Neuron (in vitro differentiated cells): ENCODE results near the gene TJP1.
"Not testable (repeated sequence)": the region's sequence is repeated elsewhere in the genome, so short reads cannot be mapped to it uniquely, and the experiment has no call there.

ENCODE experiments used
- H2AFZ ChIP-seq: one replicate; pipeline ENCODE4 v1.6.1; 2013; ENCODE audit warnings: low read depth, mild to moderate bottlenecking, inconsistent platforms, low read length, moderate library complexity
- H3K27me3 ChIP-seq: one replicate; pipeline ENCODE4 v1.6.1; 2013; ENCODE audit warnings: low read length; ENCODE audit not compliant: insufficient read depth
- H3K36me3 ChIP-seq: one replicate; pipeline ENCODE4 v1.6.1; 2013; ENCODE audit warnings: low read length; ENCODE audit not compliant: insufficient read depth
- H3K4me1 ChIP-seq: one replicate; pipeline ENCODE4 v1.6.1; 2013; ENCODE audit warnings: low read length; ENCODE audit not compliant: insufficient read depth
- H3K4me3 ChIP-seq: 2 replicates; pipeline ENCODE4 v1.5.1; 2013; ENCODE audit warnings: mild to moderate bottlenecking, low read length, moderate library complexity
- H3K9me3 ChIP-seq: one replicate; pipeline ENCODE4 v1.6.1; 2013; ENCODE audit warnings: low read length

Gene TJP1

DNA sequence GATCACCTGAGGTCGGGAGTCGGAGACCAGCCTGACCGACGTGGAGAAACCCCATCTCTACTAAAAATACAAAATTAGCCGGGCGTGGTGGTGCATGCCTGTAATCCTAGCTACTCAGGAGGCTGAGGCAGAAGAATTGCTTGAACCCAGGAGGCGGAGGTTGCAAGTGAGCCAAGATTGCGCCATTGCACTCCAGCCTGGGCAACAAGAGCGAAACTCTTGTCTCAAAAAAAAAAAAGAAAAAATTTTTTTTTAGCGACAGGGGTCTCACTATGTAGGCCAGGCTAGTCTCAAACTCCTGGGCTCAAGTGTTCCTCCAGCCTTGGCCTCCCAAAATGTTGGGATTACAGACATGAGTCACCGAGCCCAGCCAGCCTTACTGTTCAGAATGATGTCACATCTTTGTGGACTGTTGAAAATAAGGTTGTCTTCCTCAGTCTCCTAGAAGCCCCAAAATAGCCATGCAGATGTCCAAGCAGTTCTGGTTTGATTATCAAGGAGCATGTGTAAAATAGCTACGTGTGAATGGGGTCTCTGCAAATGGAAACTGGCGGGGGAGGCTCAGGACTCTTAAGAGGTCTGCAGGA lies 145.8 kb downstream of the TJP1 start:
- H2AFZ ChIP-seq, H3K4me1 ChIP-seq, H3K36me3 ChIP-seq, H3K4me3 ChIP-seq, H3K9me3 ChIP-seq: not testable (repeated sequence)
- H3K27me3 ChIP-seq, result peaks cover 23% of the 10 kb centered on the region

DNA sequence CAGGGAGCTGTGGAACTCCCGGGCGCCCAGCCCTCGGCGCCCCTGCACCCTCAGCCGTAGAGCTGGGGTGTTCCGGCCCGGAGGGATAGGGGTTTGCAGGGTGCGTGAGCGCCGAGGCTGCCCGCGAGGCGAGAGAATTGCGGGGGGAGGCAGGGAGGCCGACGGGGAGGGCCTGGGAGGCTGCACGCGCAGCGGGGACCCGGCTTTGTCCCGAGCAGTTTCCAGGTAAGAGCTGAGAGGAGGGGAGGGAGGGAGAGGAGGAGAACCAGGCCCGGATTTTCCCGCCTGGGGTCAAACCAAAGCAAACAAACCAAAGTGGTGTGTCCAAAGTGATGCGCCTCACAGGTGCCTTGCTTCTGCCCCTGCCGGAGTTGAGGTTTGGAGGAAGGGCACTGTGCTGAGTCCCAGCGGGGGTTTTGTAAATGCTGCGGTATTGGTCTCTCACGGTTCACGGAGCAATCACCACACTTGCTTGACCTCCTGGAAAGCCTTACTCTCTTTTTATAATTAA lies 146.4 kb downstream of the TJP1 start:
- Histone ChIP-seq H3K27me3 (peaks cover 23% of the 10 kb centered on the region), H3K4me3 (no peak overlapping the region), H2AFZ (no peak overlapping the region), H3K36me3 (no peaks in the 10 kb centered on the region), H3K4me1 (peaks cover 5% of the 10 kb centered on the region), H3K9me3 (no peaks in the 10 kb centered on the region)

DNA sequence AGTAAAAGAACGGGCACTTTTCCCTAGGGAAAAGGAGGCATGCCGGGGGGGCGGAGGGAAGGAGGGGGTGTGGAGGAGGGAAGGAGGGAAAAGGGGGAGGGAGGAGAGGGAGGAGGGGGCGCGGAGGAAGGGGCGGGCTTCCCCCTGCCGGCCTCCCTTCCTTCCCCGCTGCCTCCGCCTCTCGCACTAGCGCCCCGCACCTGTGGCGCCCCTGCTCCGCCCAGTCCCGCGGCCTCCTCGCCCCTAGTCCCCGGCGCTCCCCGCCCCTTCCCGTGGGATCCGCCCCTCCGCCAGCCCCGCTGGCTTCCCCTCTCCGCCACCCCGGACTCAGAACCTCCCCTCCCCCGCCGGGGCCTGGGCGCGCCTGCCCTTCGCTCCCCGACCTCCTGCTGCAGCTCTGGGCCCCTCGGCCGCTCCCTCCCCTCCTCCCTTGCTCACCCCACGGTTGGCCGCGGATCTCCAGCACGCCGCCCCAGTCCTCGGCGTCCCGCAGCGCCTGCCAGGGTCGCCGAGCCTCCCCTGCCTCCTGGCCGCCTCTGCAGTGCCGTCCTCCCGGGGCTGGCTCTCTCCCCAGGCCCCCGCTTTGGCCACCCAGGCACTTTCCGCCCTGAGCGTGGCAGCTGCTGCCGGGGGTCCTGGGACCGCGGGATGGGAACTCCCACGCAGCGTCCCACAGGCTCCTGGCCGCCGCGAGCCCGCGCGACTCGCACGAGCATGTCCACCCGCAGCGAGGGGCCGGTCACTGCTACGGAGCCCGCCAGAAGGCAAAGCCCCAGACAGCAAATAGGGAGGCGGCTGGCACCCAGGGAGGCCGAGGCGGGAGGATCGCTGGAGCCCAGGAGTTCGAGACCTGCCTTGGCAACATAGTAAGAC lies 147.4 kb downstream of the TJP1 start:
- Histone ChIP-seq H2AFZ (peak overlapping the region; percentile 48), H3K9me3 (no peaks in the 10 kb centered on the region), H3K4me3 (peak overlapping the region; percentile 44), H3K4me1 (peaks cover 5% of the 10 kb centered on the region), H3K36me3 (no peaks in the 10 kb centered on the region), H3K27me3 (peaks cover 23% of the 10 kb centered on the region)

- peaks cover 23% of the 10 kb centered on the region for H3K27me3 ChIP-seq
- H3K9me3 ChIP-seq, result no peaks in the 10 kb centered on the region
- H3K4me1 ChIP-seq, result peaks cover 5% of the 10 kb centered on the region
- no peaks in the 10 kb centered on the region for H3K36me3 ChIP-seq
- H2AFZ ChIP-seq, result no peak overlapping the region
- no peak overlapping the region for H3K4me3 ChIP-seq
Observed at GRCh38 chr15:29672923-29673809, 149.1 kb downstream of the TJP1 start.

DNA sequence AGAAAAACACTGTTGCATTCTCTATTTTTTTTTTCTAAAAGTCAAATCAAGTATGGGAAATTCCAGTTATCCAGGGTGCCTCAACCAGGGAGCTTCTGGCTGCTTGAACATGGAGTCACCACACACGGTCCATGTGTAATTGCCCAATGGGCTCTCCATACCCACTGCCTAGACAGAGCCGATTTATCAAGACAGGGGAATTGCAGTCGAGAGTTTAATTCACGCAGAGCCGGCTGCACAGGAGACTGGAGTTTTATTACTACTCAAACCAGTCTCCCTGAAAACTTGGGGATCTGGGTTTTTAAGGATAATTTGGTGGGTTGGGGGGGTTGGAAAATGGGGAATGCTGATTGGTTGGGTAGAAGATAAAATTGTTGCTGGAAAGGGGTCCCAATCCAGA lies 149.8 kb downstream of the TJP1 start:
- Histone ChIP-seq H3K9me3 (no peaks in the 10 kb centered on the region), H2AFZ (no peak overlapping the region), H3K4me3 (no peak overlapping the region), H3K4me1 (peaks cover 5% of the 10 kb centered on the region), H3K36me3 (no peaks in the 10 kb centered on the region), H3K27me3 (peaks cover 19% of the 10 kb centered on the region)

DNA sequence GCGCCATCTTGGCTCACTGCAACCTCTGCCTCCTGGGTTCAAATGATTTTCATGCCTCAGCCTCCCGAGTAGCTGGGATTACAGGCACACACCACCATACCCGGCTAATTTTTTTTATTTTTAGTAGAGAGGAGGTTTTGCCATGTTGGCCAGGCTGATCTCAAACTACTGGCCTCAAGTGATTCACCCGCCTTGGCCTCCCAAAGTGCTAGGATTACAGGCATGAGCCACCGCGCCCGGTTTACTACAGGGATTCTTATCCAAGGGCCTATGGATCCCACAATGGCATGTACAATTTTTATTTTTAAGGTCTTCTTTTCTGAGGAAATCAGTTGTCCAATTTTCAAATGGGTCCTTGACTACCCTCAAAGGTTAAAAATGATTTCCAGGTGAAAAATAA lies 150.2 kb downstream of the TJP1 start:
- H3K36me3 ChIP-seq, H3K9me3 ChIP-seq: not testable (repeated sequence)
- peaks cover 15% of the 10 kb centered on the region for H3K27me3 ChIP-seq

DNA sequence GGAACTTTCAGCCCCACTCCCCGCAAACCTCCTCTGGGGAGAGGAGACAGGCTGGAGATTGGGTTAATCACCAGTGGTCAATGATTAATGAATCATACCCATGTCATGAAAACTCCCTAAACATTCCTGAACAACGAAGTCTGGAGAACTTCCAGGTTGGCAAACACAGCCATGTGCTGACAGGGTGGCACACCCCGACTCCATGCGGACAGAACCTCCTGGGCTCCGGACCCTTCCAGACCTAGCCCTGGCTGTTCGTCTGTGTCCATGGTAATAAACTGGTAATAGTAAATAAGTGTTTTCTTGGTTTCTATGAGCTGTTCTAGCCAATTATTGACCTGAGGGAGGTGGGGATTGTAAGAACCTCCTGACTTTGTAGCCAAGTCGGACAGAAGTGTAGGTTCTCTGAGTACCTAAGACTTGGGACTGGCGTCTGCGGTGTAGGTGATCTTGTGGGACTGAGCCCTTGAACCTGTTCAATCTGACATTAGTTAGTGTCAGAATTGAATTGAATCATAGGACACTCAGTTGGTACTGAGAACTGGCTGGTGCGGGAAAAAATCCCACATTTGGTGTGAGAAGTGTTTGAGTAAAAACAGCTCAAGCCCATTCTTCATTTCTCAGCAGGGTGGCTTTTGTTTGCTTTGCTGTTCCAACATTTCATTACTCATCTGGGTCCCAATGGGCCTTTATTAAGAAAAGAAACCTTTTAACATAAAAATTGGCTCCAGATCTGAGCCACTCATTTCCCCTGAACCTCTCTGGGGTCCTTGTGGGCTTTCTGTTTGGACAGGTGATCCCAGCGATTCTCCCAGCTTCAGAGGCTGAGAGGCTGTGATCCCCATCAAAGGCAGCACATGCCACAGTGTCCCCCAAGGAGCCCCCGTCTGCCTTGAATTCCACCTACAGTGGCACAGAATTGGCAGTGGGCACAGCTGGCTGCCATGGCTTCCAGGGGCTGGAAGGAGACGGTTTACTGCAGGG lies 151.0 kb downstream of the TJP1 start:
- H3K27me3 ChIP-seq, result peaks cover 8% of the 10 kb centered on the region
- H3K4me3 ChIP-seq, result no peak overlapping the region
- no peaks in the 10 kb centered on the region for H3K9me3 ChIP-seq
- H2AFZ ChIP-seq, result no peak overlapping the region
- peaks cover 5% of the 10 kb centered on the region for H3K4me1 ChIP-seq
- H3K36me3 ChIP-seq, result no peaks in the 10 kb centered on the region

More for the DNA sequence above, 150.2 kb downstream of the TJP1 start:
- H3K4me1 ChIP-seq, H3K4me3 ChIP-seq, H2AFZ ChIP-seq: not testable (repeated sequence)

GRCh38 chr15:29670266-29670665 lies 152.0 kb downstream of the TJP1 start:
- Histone ChIP-seq H3K4me1 (peaks cover 5% of the 10 kb centered on the region), H3K9me3 (no peaks in the 10 kb centered on the region), H2AFZ (no peak overlapping the region), H3K27me3 (no peaks in the 10 kb centered on the region), H3K4me3 (no peak overlapping the region), H3K36me3 (no peaks in the 10 kb centered on the region)

DNA sequence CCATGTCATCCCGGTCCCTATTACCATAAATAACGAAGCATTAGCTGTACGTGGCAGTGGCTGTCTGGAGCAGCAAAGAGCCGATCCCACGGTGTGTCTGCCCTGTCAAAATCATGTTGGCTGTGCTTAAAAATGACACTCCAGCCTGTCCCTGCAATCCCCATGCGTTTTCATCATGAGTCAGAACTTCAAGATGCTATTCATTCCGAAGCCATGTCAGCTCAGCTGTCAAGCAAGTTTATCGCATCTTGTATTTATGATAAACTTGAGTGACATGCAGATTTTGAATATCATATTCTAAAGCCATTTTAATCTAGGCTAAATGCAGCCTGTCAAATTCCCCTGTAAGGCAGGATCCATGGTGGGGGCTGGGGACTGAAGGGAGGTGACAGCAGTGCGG lies 152.4 kb downstream of the TJP1 start:
- H2AFZ ChIP-seq, result no peak overlapping the region
- peaks cover 5% of the 10 kb centered on the region for H3K4me1 ChIP-seq
- no peak overlapping the region for H3K4me3 ChIP-seq
- H3K27me3 ChIP-seq, result no peaks in the 10 kb centered on the region
- no peaks in the 10 kb centered on the region for H3K9me3 ChIP-seq
- H3K36me3 ChIP-seq, result no peaks in the 10 kb centered on the region

GRCh38 chr15:29668120-29668602 lies 154.1 kb downstream of the TJP1 start:
- Histone ChIP-seq H3K9me3 (no peaks in the 10 kb centered on the region), H3K4me1 (peaks cover 5% of the 10 kb centered on the region), H3K4me3 (no peak overlapping the region), H2AFZ (no peak overlapping the region), H3K36me3 (no peaks in the 10 kb centered on the region), H3K27me3 (no peaks in the 10 kb centered on the region)

GRCh38 chr15:29666241-29666640 lies 156.0 kb downstream of the TJP1 start:
- H3K4me1 ChIP-seq, result no peaks in the 10 kb centered on the region
- no peak overlapping the region for H2AFZ ChIP-seq
- H3K27me3 ChIP-seq, result no peaks in the 10 kb centered on the region
- no peaks in the 10 kb centered on the region for H3K9me3 ChIP-seq
- no peaks in the 10 kb centered on the region for H3K36me3 ChIP-seq
- H3K4me3 ChIP-seq, result no peak overlapping the region

- no peak overlapping the region for H2AFZ ChIP-seq
- H3K27me3 ChIP-seq, result no peaks in the 10 kb centered on the region
- H3K36me3 ChIP-seq, result no peaks in the 10 kb centered on the region
- no peaks in the 10 kb centered on the region for H3K9me3 ChIP-seq
- no peaks in the 10 kb centered on the region for H3K4me1 ChIP-seq
- no peak overlapping the region for H3K4me3 ChIP-seq
Observed at GRCh38 chr15:29665444-29666003, 156.7 kb downstream of the TJP1 start.
